H1 (cell line): ENCODE measurements around the gene TBX4. TPM values are rescaled to one million over a fixed set of nuclear protein-coding genes. Genes with fewer than 3 reads are reported as not detected.

Experiments used
- CTCF ChIA-PET: fragments of 300-600 bp; sonication (Branson Sonifier 250); formaldehyde crosslinking; loops from one replicate; lab custom pipeline; 2021; ENCODE audit not compliant: partially characterized antibody; lab: Charles Lee
- POLR2A ChIA-PET: fragments of 300-600 bp; sonication (Branson Sonifier 250); formaldehyde crosslinking; loops from one replicate; lab custom pipeline; 2021; ENCODE audit warnings: inconsistent platforms; ENCODE audit not compliant: partially characterized antibody; lab: Charles Lee
- DNase-seq, 2 experiments: peaks; one replicate each; pipeline versions ENCODE4 v3.0.0 to v3.0.0-alpha.2; 2010 to 2022; ENCODE audit warnings: low spot score in 2 of 2, low read depth in 1 of 2, mixed read lengths in 1 of 2
- FAIRE-seq: peaks from 2 replicates; lab custom pipeline; 2011; peaks lifted over from hg19 to GRCh38; lab: Jason Lieb, UNC
- H2AFZ ChIP-seq: 2 replicates; pipeline ENCODE4 v1.8.1; 2012; ENCODE audit warnings: low read length, inconsistent platforms
- H2AK5ac ChIP-seq: 2 replicates; pipeline ENCODE4 v1.6.1; 2013; ENCODE audit warnings: low read depth, low read length
- H2BK120ac ChIP-seq: replicated peaks from 2 replicates; pipeline ENCODE3; 2013; ENCODE audit warnings: low read depth, low read length, inconsistent platforms
- H2BK12ac ChIP-seq: 2 replicates; pipeline ENCODE4 v1.6.1; 2013; ENCODE audit warnings: low read depth, low read length
- H2BK15ac ChIP-seq: 2 replicates; pipeline ENCODE4 v1.6.1; 2013; ENCODE audit warnings: low read length
- H2BK20ac ChIP-seq: 2 replicates; pipeline ENCODE4 v1.6.1; 2013; ENCODE audit warnings: low read length
- H2BK5ac ChIP-seq: 2 replicates; pipeline ENCODE4 v1.6.1; 2013; ENCODE audit warnings: low read depth, low read length
- H3K14ac ChIP-seq: 2 replicates; pipeline ENCODE4 v1.6.1; 2013; ENCODE audit warnings: inconsistent platforms; ENCODE audit not compliant: insufficient read length
- H3K18ac ChIP-seq: 2 replicates; pipeline ENCODE4 v1.6.1; 2013; ENCODE audit warnings: low read length; ENCODE audit errors: extremely low read depth
- H3K23ac ChIP-seq: 2 replicates; pipeline ENCODE4 v1.6.1; 2013; ENCODE audit warnings: inconsistent platforms; ENCODE audit not compliant: insufficient read length
- H3K23me2 ChIP-seq: 2 replicates; pipeline ENCODE4 v1.6.1; 2013; ENCODE audit warnings: low read depth, low read length
- H3K27ac ChIP-seq: 2 replicates; pipeline ENCODE4 v1.6.1; 2011; ENCODE audit warnings: low read depth, low read length, inconsistent platforms
- H3K27me3 ChIP-seq, 4 experiments: replicated peaks in 1 of 4; 1 replicate in 1 of 4; 2 replicates in 3 of 4; pipeline versions ENCODE4 v1.6.1 to v1.8.1; 2011 to 2013; ENCODE audit warnings: low read length in 3 of 4, mild to moderate bottlenecking in 3 of 4, inconsistent platforms in 2 of 4, mixed read lengths in 2 of 4, moderate library complexity in 1 of 4; ENCODE audit not compliant: control insufficient read depth in 3 of 4, insufficient read depth in 3 of 4; ENCODE audit errors: extremely low read depth in 1 of 4
- H3K36me3 ChIP-seq, 4 experiments: 2 replicates each; pipeline versions ENCODE4 v1.6.1 to v1.8.1; 2011 to 2013; ENCODE audit warnings: mild to moderate bottlenecking in 4 of 4, low read length in 3 of 4, moderate library complexity in 2 of 4, control low read depth in 1 of 4, inconsistent platforms in 1 of 4; ENCODE audit not compliant: insufficient read depth in 4 of 4, control insufficient read depth in 2 of 4
- H3K4ac ChIP-seq: replicated peaks from 2 replicates; pipeline ENCODE3; 2013; ENCODE audit warnings: low read length, low read depth, mixed read lengths, inconsistent platforms; ENCODE audit not compliant: insufficient read length
- H3K4me1 ChIP-seq, 4 experiments: replicated peaks in 1 of 4; 1 replicate in 1 of 4; 2 replicates in 3 of 4; pipeline versions ENCODE4 v1.6.1 to v1.8.1; 2011 to 2013; ENCODE audit warnings: low read length in 3 of 4, inconsistent platforms in 2 of 4, mixed read lengths in 1 of 4; ENCODE audit not compliant: insufficient read depth in 4 of 4, control insufficient read depth in 3 of 4
- H3K4me2 ChIP-seq, 2 experiments: 2 replicates each; pipeline versions ENCODE4 v1.6.1 to v1.8.1; 2011 to 2013; ENCODE audit warnings: low read depth in 2 of 2, low read length in 2 of 2, control low read depth in 1 of 2, inconsistent platforms in 1 of 2, mild to moderate bottlenecking in 1 of 2; ENCODE audit not compliant: insufficient read depth in 1 of 2
- H3K4me3 ChIP-seq, 4 experiments: fragments of 200-600, 300-600 bp in 1 of 4; sonication (generic), shearing (Covaris generic), sonication (Bioruptor Twin) in 1 of 4; 2 replicates each; pipeline versions ENCODE4 v1.5.1 to v1.8.1; 2011 to 2016; ENCODE audit warnings: low read length in 4 of 4, low read depth in 3 of 4, control low read depth in 2 of 4, inconsistent platforms in 2 of 4, mild to moderate bottlenecking in 2 of 4, mixed read lengths in 1 of 4, moderate library complexity in 1 of 4; ENCODE audit not compliant: insufficient read depth in 2 of 4; ENCODE audit errors: extremely low read depth in 1 of 4
- H3K56ac ChIP-seq: replicated peaks from 2 replicates; pipeline ENCODE3; 2013; ENCODE audit warnings: low read depth, mild to moderate bottlenecking, mixed read lengths, low read length, inconsistent platforms; ENCODE audit not compliant: insufficient read length
- H3K79me1 ChIP-seq: 2 replicates; pipeline ENCODE4 v1.6.1; 2013; ENCODE audit warnings: low read depth, low read length, control low read depth
- H3K79me2 ChIP-seq, 2 experiments: 2 replicates each; pipeline versions ENCODE4 v1.6.1 to v1.8.1; 2012 to 2013; ENCODE audit warnings: low read length in 2 of 2, mild to moderate bottlenecking in 2 of 2, inconsistent platforms in 1 of 2; ENCODE audit not compliant: insufficient read depth in 2 of 2, control insufficient read depth in 1 of 2
- H3K9ac ChIP-seq, 4 experiments: replicated peaks in 1 of 4; 1 replicate in 1 of 4; 2 replicates in 3 of 4; pipeline versions ENCODE4 v1.6.1 to v1.8.1; 2011 to 2013; ENCODE audit warnings: low read depth in 3 of 4, low read length in 3 of 4, control low read depth in 2 of 4, mild to moderate bottlenecking in 2 of 4, moderate library complexity in 2 of 4, inconsistent platforms in 1 of 4; ENCODE audit errors: extremely low read depth in 1 of 4
- H3K9me3 ChIP-seq, 2 experiments: 2 replicates each; pipeline versions ENCODE4 v1.6.1 to v1.8.1; 2012 to 2013; ENCODE audit warnings: mild to moderate bottlenecking in 2 of 2, moderate library complexity in 2 of 2, control low read depth in 1 of 2, inconsistent platforms in 1 of 2, low read depth in 1 of 2, low read length in 1 of 2, mixed read lengths in 1 of 2; ENCODE audit not compliant: insufficient read depth in 2 of 2
- H4K20me1 ChIP-seq, 2 experiments: replicated peaks in 1 of 2; 2 replicates each; pipeline versions ENCODE3 to v1.8.1; 2011 to 2013; ENCODE audit warnings: inconsistent platforms in 2 of 2, low read length in 2 of 2, mild to moderate bottlenecking in 1 of 2; ENCODE audit not compliant: insufficient read depth in 2 of 2, control insufficient read depth in 1 of 2
- H4K5ac ChIP-seq: 2 replicates; pipeline ENCODE4 v1.6.1; 2013; ENCODE audit warnings: low read length, low read depth, mixed read lengths, inconsistent platforms; ENCODE audit not compliant: insufficient read length
- H4K8ac ChIP-seq: 2 replicates; pipeline ENCODE4 v1.8.0; 2013; ENCODE audit warnings: mild to moderate bottlenecking, moderate library complexity, low read length, inconsistent platforms; ENCODE audit not compliant: insufficient read depth; ENCODE audit errors: extremely low read depth
- H4K91ac ChIP-seq: replicated peaks from 2 replicates; pipeline ENCODE3; 2013; ENCODE audit warnings: low read length, mixed read lengths, inconsistent platforms; ENCODE audit not compliant: insufficient read length
- CHD1 ChIP-seq: IDR thresholded peaks from 2 replicates; pipeline ENCODE4 v1.6.1; 2012; ENCODE audit warnings: low read depth, low read length, improper control_type of control experiment
- EP300 ChIP-seq, 2 experiments: IDR thresholded peaks; 1 replicate in 1 of 2; 2 replicates in 1 of 2; pipeline ENCODE4 v1.6.1; 2011 to 2012; ENCODE audit warnings: low read depth in 2 of 2, low read length in 2 of 2, mild to moderate bottlenecking in 2 of 2, borderline replicate concordance in 1 of 2, inconsistent platforms in 1 of 2, moderate library complexity in 1 of 2
- GABPA ChIP-seq: IDR thresholded peaks from 2 replicates; pipeline ENCODE4 v1.6.1; 2011; ENCODE audit warnings: mild to moderate bottlenecking, low read length, moderate library complexity, borderline replicate concordance; ENCODE audit not compliant: insufficient read depth
- MAFK ChIP-seq: IDR thresholded peaks from 2 replicates; pipeline ENCODE4 v1.6.1; 2012; ENCODE audit warnings: low read depth, mild to moderate bottlenecking, improper control_type of control experiment, low read length
- POLR2A ChIP-seq, 2 experiments: IDR thresholded peaks; 1 replicate in 1 of 2; 2 replicates in 1 of 2; pipeline ENCODE4 v1.6.1; 2011; ENCODE audit warnings: low read depth in 2 of 2, low read length in 2 of 2, mild to moderate bottlenecking in 2 of 2; ENCODE audit errors: control extremely low read depth in 1 of 2
- RAD21 ChIP-seq, 2 experiments: IDR thresholded peaks in 1 of 2; conservative IDR thresholded peaks in 1 of 2; 2 replicates each; pipeline ENCODE4 v1.6.1; 2011; ENCODE audit warnings: low read depth in 2 of 2, low read length in 2 of 2, improper control_type of control experiment in 1 of 2, inconsistent platforms in 1 of 2, mild to moderate bottlenecking in 1 of 2, moderate library complexity in 1 of 2
- RBBP5 ChIP-seq: IDR thresholded peaks from 2 replicates; pipeline ENCODE4 v1.7.1; 2012; ENCODE audit warnings: low read depth, mild to moderate bottlenecking, inconsistent platforms, low read length, moderate library complexity, borderline replicate concordance
- SIX5 ChIP-seq: IDR thresholded peaks from 2 replicates; pipeline ENCODE4 v1.6.1; 2011; ENCODE audit warnings: mild to moderate bottlenecking, low read depth, low read length
- TAF7 ChIP-seq: optimal IDR thresholded peaks from 2 replicates; pipeline ENCODE3; 2011; ENCODE audit warnings: low read depth, mild to moderate bottlenecking, inconsistent platforms, low read length, moderate library complexity, borderline replicate concordance
- WGBS, 2 experiments: shearing (Covaris generic) in 1 of 2; methylation state at CpG; one replicate each; pipeline versions ENCODE4 v1.1.6 to v1.1.7; 2013 to 2015; ENCODE audit warnings: low lambda C conversion rate in 2 of 2, mixed read lengths in 2 of 2, inconsistent platforms in 1 of 2, low coverage in 1 of 2, missing lambda C conversion rate in 1 of 2; ENCODE audit not compliant: insufficient replicate concordance in 2 of 2, insufficient coverage in 1 of 2, insufficient read length in 1 of 2; ENCODE audit errors: extremely low coverage in 1 of 2, missing lambda C conversion rate in 1 of 2; 5-methylcytosine and 5-hydroxymethylcytosine counted together
- polyA plus RNA-seq, 7 experiments: library from polyadenylated mRNA; depleted of rRNA in 3 of 7; stranded (reverse) in 5 of 7; unstranded in 2 of 7; fragments of >200 nt in 5 of 7; fragments of 200-250 nt in 2 of 7; gene quantifications; 1 replicate in 5 of 7; 2 replicates in 1 of 7; 4 replicates in 1 of 7; pipeline versions ENCODE4 v1.2.1 to v1.2.3, GENCODE V29; 2011 to 2013; ENCODE audit warnings: missing spikeins in 2 of 7, mixed read lengths in 2 of 7
- total RNA-seq: library from RNA; stranded (reverse); fragmentation: NEBNext Ultra II Directional; extraction: Animal tissue kit (Norgen Biotek cat#: 25700); gene quantifications from 2 replicates; pipeline ENCODE4 v1.2.1, GENCODE V29; 2021

Gene TBX4
- total and polyA plus RNA-seq, 2 of the 8 experiments (the other 6 are each of a cell fraction or from before 2014, with no cell fraction given) = 0.02 TPM; not detected in 1

GRCh38 chr17:61474934-61475333 is 22.7 kb downstream of the TBX4 start:
- H4K8ac ChIP-seq = no peak overlapping the region
- H3K27me3 ChIP-seq = peaks cover 0 to 5% (median 2%) of the 10 kb centered on the region in 4 experiments; a peak in 3 of 7 replicates
- no peaks in the 10 kb centered on the region for H3K23me2 ChIP-seq
- no peak overlapping the region for H2AK5ac ChIP-seq
- no peaks in the 10 kb centered on the region for H3K9me3 ChIP-seq
- H2BK12ac ChIP-seq = no peak overlapping the region
- H3K27ac ChIP-seq = no peak overlapping the region
- no peak overlapping the region for H3K9ac ChIP-seq
- no peak overlapping the region for H3K4me3 ChIP-seq
- no peak overlapping the region for H2BK120ac ChIP-seq
- H3K36me3 ChIP-seq = no peaks in the 10 kb centered on the region
- H3K14ac ChIP-seq = no peak overlapping the region
- no peaks in the 10 kb centered on the region for H4K20me1 ChIP-seq
- FAIRE-seq (no peak), DNase-seq (no peak)
- H2AFZ ChIP-seq = no peak overlapping the region
- H3K56ac ChIP-seq = no peak overlapping the region
- no peak overlapping the region for H4K91ac ChIP-seq
- H3K23ac ChIP-seq = no peak overlapping the region
- 76% methylated on average over 6 of the region's 6 CpGs; no CpG with 5 or more reads in 1 of the 2 experiments for WGBS, 2 experiments
- H2BK20ac ChIP-seq = no peak overlapping the region
- POLR2A ChIA-PET = interaction anchor here (1.2 kb wide), 1 partner anchor 19 kb away, joined by 5 read pairs; no protein-coding TSS in a partner anchor
- no peak overlapping the region for H4K5ac ChIP-seq
- H3K4ac ChIP-seq = no peak overlapping the region
- no peaks in the 10 kb centered on the region for H3K79me1 ChIP-seq
- no peak overlapping the region for H2BK5ac ChIP-seq
- H2BK15ac ChIP-seq = no peak overlapping the region
- H3K4me2 ChIP-seq = no peak overlapping the region
- CTCF ChIA-PET = interaction anchor here (1.0 to 14.5 kb wide), 5 partner anchors 7 to 100 kb away, joined by 3 to 171 read pairs (median 3); no protein-coding TSS in a partner anchor
- TF ChIP-seq MAFK (no peak), GABPA (no peak), RBBP5 (no peak), SIX5 (no peak), POLR2A (IDR thresholded peaks at IDR 0.05; ENCODE audit: control extremely low read depth in 1 of 2, low read depth in 2 of 2, low read length in 2 of 2) (no peak), EP300 (IDR thresholded peaks at IDR 0.05; ENCODE audit: borderline replicate concordance in 1 of 2, low read depth in 2 of 2, low read length in 2 of 2) (no peak), TAF7 (no peak), RAD21 (IDR thresholded peaks at IDR 0.05 in 1 of 2, conservative IDR thresholded peaks at IDR 0.05 in 1 of 2; ENCODE audit: low read depth in 2 of 2, low read length in 2 of 2) (no peak), CHD1 (no peak)
- no peak overlapping the region for H3K18ac ChIP-seq
- 0 out of 7 replicates have a peak, but pooled peaks cover 0 to 2% (median under 1%) of the 10 kb centered on the region in 4 experiments for H3K4me1 ChIP-seq
- H3K79me2 ChIP-seq = no peaks in the 10 kb centered on the region
